Effector memory CD8-positive, alpha-beta T cell (primary cell): Measurements from ENCODE around the gene TSPAN12.
A peak's percentile ranks its signal among the peaks of the same experiment; 100 is the strongest.
"Not testable (repeated sequence)": the region's sequence is repeated elsewhere in the genome, so short reads cannot be mapped to it uniquely, and the experiment has no call there.

ENCODE experiments used
- ATAC-seq: fragments of 150-1000 bp; cut with Tn5 transposase; replicated peaks from 2 replicates; pipeline ENCODE4 v1.10.0; 2021; ENCODE audit warnings: mild to moderate bottlenecking, moderate library complexity
- DNase-seq, 3 experiments: peaks; one replicate each; pipeline ENCODE4 v3.0.0; 2021
- H3K27ac Mint-ChIP-seq, 2 donors: one replicate each; pipeline ENCODE4 v1.8.0; 2022; ENCODE audit warnings: mild to moderate bottlenecking in 2 of 2, mixed read lengths in 2 of 2, moderate library complexity in 2 of 2
- H3K27me3 Mint-ChIP-seq, 2 donors: one replicate each; pipeline ENCODE4 v1.8.0; 2022; ENCODE audit warnings: mixed read lengths in 2 of 2
- H3K36me3 Mint-ChIP-seq: one replicate; pipeline ENCODE4 v1.8.0; 2022; ENCODE audit warnings: mild to moderate bottlenecking, moderate library complexity, mixed read lengths; ENCODE audit not compliant: insufficient read depth
- H3K4me1 Mint-ChIP-seq, 2 donors: one replicate each; pipeline ENCODE4 v1.8.0; 2022; ENCODE audit warnings: low read depth in 2 of 2, mixed read lengths in 2 of 2
- H3K4me3 Mint-ChIP-seq, 2 donors: one replicate each; pipeline ENCODE4 v1.8.0; 2022; ENCODE audit warnings: mild to moderate bottlenecking in 2 of 2, mixed read lengths in 2 of 2, moderate library complexity in 2 of 2
- H3K9me3 Mint-ChIP-seq, 2 donors: one replicate each; pipeline ENCODE4 v1.8.0; 2022; ENCODE audit warnings: mixed read lengths in 2 of 2

The TSPAN12 gene

DNA sequence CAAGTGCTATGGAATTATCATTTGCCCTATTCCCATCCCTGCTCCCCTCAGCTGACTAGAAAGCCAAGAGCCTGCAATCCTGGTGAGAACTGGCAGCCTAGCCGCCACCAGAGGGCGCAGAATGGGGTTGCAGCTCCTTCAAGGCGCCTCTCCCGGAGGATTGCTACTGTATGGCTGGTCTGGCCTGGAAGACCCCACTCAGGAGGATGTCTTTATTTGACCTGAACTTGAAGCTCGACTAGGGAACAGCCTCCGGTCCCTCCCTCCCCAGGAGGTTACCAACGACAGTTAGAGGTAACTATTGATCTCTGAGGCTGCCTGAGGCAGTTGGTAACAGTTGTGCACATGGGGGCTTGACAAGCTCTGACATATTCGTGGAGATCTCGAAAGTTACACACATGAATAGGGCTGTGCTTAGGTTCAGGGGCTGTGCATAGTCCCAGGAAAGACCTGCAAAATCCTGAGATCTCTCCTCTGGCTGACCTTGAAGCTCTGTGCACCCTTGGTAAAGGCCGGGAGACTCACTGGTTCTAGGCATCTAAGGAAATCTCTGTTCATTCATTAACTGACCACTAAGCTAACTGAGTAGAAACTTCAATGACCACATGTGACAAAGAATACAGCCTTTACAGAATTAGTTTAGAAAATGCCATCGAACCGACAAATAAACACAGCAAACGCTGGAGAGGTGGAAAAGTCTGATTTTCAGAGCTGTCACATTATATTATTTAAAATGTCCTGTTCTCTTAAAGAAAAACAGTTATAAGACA is 65.7 kb downstream of the TSPAN12 start:
- ATAC-seq, result peak; percentile 56
- Mint-ChIP-seq H3K36me3 (no peaks in the 10 kb centered on the region), H3K27me3 (peaks cover 6 to 12% of the 10 kb centered on the region in 2 donors), H3K9me3 (no peaks in the 10 kb centered on the region), H3K4me3 (no peak overlapping the region), H3K4me1 (peaks cover 0 to 2% of the 10 kb centered on the region in 2 donors), H3K27ac (no peak overlapping the region)
- peak; percentile 22 to 34 (median 27) for DNase-seq

- Mint-ChIP-seq H3K9me3 (no peaks in the 10 kb centered on the region), H3K4me3 (no peak overlapping the region), H3K36me3 (no peaks in the 10 kb centered on the region), H3K4me1 (no peaks in the 10 kb centered on the region), H3K27me3 (peaks cover 2 to 19% of the 10 kb centered on the region in 2 donors), H3K27ac (no peak overlapping the region)
- ATAC-seq, result no peak
- DNase-seq, result no peak
Observed at GRCh38 chr7:120785095-120785494, 72.8 kb downstream of the TSPAN12 start.

GRCh38 chr7:120783721-120784120 is 74.2 kb downstream of the TSPAN12 start:
- Mint-ChIP-seq H3K36me3 (no peaks in the 10 kb centered on the region), H3K4me1 (no peaks in the 10 kb centered on the region), H3K4me3 (no peak overlapping the region), H3K27ac (no peak overlapping the region), H3K27me3 (peaks cover 0 to 12% of the 10 kb centered on the region in 2 donors), H3K9me3 (no peaks in the 10 kb centered on the region)
- DNase-seq (no peak), ATAC-seq (no peak)

DNA sequence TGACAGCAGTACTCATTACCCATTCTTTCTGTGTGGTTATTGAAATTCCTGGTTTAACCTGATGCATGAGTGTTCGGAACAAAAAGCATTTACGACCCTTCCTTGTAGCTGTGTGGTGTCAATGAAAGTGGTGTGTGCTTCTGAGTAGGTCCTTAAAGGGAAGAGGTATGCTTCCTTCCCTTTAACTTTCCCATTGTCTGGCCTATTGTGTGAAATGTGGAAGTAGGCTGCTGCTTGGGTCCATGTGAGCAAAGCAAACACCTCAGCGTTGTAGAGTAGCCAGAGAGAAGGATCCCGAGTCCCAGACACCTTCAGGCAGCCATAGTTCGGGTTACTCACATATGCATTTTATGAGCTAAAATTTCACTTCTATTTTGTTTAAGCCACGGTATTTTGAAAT is 74.7 kb downstream of the TSPAN12 start:
- ATAC-seq (no peak), DNase-seq (no peak)
- Mint-ChIP-seq H3K27ac (no peak overlapping the region), H3K4me1 (no peaks in the 10 kb centered on the region), H3K36me3 (no peaks in the 10 kb centered on the region), H3K9me3 (no peaks in the 10 kb centered on the region), H3K27me3 (peaks cover 0 to 12% of the 10 kb centered on the region in 2 donors), H3K4me3 (no peak overlapping the region)

DNA sequence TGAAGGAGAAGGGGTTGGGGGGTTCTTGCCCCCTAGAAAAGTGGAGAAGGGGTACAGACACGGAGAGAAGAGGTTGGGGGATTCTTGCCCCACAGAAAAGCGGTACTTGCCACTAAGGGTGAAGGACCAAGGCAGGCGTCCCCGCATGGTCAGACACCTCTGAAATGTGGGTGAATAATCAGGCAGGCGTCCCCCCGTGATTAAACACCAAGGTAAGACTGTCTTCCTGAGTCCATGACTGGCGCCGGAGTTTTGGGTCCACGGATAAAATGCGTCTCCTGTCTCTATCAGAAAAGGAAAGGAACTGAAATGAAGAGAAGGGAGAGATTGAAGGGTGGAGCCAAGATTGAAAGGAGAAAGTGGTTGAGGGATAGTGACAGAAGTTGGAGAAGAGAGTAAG is 76.0 kb downstream of the TSPAN12 start:
- not testable (repeated sequence) for H3K4me1 Mint-ChIP-seq, ATAC-seq, H3K36me3 Mint-ChIP-seq, DNase-seq, H3K27ac Mint-ChIP-seq, H3K9me3 Mint-ChIP-seq, H3K4me3 Mint-ChIP-seq
- H3K27me3 Mint-ChIP-seq, result peaks cover 0 to 12% of the 10 kb centered on the region in 2 donors

- H3K4me3 Mint-ChIP-seq, result no peak overlapping the region
- H3K27me3 Mint-ChIP-seq, result peaks cover 0 to 7% of the 10 kb centered on the region in 2 donors
- DNase-seq (no peak), ATAC-seq (no peak)
- H3K27ac Mint-ChIP-seq, result no peak overlapping the region
- no peaks in the 10 kb centered on the region for H3K9me3 Mint-ChIP-seq
- H3K4me1 Mint-ChIP-seq, result no peaks in the 10 kb centered on the region
- H3K36me3 Mint-ChIP-seq, result no peaks in the 10 kb centered on the region
Observed at GRCh38 chr7:120780938-120781337, 77.0 kb downstream of the TSPAN12 start.

GRCh38 chr7:120780451-120780850 is 77.5 kb downstream of the TSPAN12 start:
- not testable (repeated sequence) for H3K27ac Mint-ChIP-seq, ATAC-seq, H3K4me1 Mint-ChIP-seq, H3K36me3 Mint-ChIP-seq, H3K4me3 Mint-ChIP-seq, H3K9me3 Mint-ChIP-seq, H3K27me3 Mint-ChIP-seq, DNase-seq

DNA sequence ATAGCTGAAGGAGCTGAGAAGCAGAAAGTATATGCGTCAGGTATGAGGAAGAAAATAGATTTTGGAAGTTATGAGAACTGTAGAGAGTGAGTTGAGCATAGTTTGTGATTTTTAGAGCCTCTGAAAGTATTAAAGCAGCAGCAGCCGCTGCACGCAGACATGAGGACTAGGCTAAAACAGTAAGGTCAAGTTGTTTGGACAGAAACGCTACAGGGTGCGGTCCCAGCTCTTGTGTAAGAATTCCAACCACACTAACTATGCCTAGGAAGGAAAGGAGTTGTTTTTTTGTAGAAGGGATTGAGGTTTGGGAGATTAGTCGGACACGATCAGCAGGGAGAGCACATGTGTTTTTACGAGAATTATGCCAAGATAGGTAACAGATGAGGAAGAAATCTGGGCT is 78.9 kb downstream of the TSPAN12 start:
- ATAC-seq, H3K36me3 Mint-ChIP-seq, H3K4me3 Mint-ChIP-seq, H3K9me3 Mint-ChIP-seq, H3K27ac Mint-ChIP-seq, H3K4me1 Mint-ChIP-seq, DNase-seq, H3K27me3 Mint-ChIP-seq: not testable (repeated sequence)

DNA sequence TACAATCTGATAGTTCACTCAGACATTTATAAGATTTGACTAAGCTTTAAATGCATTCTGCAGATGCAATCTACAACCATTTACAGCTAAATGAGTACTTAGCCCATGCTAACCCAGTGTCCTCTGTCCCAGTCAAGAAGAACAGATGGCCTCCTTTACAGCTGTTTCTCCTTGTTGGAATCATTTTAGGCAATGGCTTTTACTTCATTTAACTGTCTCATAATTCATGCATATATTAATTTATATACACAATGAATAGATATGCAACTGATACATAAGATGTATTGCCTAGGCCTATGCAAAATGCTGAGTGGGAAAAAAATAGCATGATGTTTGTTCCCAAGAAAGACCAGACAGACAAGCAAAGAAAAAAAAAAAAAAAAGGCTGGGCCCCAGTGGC is 82.2 kb downstream of the TSPAN12 start:
- no peak for ATAC-seq
- no peaks in the 10 kb centered on the region for H3K4me1 Mint-ChIP-seq
- no peaks in the 10 kb centered on the region for H3K36me3 Mint-ChIP-seq
- H3K4me3 Mint-ChIP-seq, result no peak overlapping the region
- no peak overlapping the region for H3K27ac Mint-ChIP-seq
- H3K27me3 Mint-ChIP-seq, result no peaks in the 10 kb centered on the region
- H3K9me3 Mint-ChIP-seq, result no peaks in the 10 kb centered on the region
- DNase-seq, result no peak

- no peaks in the 10 kb centered on the region for H3K4me1 Mint-ChIP-seq
- no peak for ATAC-seq
- no peaks in the 10 kb centered on the region for H3K9me3 Mint-ChIP-seq
- DNase-seq, result no peak
- H3K36me3 Mint-ChIP-seq, result no peaks in the 10 kb centered on the region
- H3K4me3 Mint-ChIP-seq, result no peak overlapping the region
- no peak overlapping the region for H3K27ac Mint-ChIP-seq
- no peaks in the 10 kb centered on the region for H3K27me3 Mint-ChIP-seq
Observed at GRCh38 chr7:120774481-120774880, 83.5 kb downstream of the TSPAN12 start.

- peaks cover 0 to 6% of the 10 kb centered on the region in 2 donors for H3K27me3 Mint-ChIP-seq
- no peaks in the 10 kb centered on the region for H3K9me3 Mint-ChIP-seq
- ATAC-seq, result no peak
Observed at GRCh38 chr7:120770206-120770605, 87.7 kb downstream of the TSPAN12 start.

DNA sequence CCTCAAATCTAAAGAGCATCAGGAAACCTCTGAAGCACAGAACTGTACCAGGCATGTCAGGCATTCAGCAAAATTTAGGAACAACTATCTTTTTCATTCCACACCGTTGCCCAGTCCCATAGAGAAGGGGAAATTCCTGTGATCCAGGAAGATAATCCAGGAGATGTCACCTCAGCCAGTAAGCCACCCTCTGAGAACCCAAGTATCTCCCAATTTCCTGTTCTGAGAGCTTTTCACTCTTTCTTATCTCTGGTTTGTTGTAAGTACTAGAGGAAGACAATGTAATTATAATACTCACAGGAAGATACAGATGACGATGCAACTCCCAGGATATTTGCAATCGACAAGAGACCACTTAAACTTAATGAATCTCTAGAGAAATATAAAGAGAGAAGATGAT is 97.1 kb downstream of the TSPAN12 start:
- H3K9me3 Mint-ChIP-seq, result no peaks in the 10 kb centered on the region
- no peaks in the 10 kb centered on the region for H3K36me3 Mint-ChIP-seq
- no peak overlapping the region for H3K27ac Mint-ChIP-seq
- no peak overlapping the region for H3K4me3 Mint-ChIP-seq
- no peaks in the 10 kb centered on the region for H3K4me1 Mint-ChIP-seq
- no peak for ATAC-seq
- H3K27me3 Mint-ChIP-seq, result peaks cover 0 to 6% of the 10 kb centered on the region in 2 donors
- DNase-seq, result no peak

More at GRCh38 chr7:120770206-120770605, 87.7 kb downstream of the TSPAN12 start:
- Mint-ChIP-seq H3K36me3 (no peaks in the 10 kb centered on the region), H3K27ac (no peak overlapping the region), H3K4me3 (no peak overlapping the region), H3K4me1 (no peaks in the 10 kb centered on the region)
- DNase-seq, result no peak

GRCh38 chr7:120760050-120760449 is 97.9 kb downstream of the TSPAN12 start:
- DNase-seq (no peak), ATAC-seq (no peak)
- no peak overlapping the region for H3K4me3 Mint-ChIP-seq
- no peaks in the 10 kb centered on the region for H3K9me3 Mint-ChIP-seq
- H3K36me3 Mint-ChIP-seq, result no peaks in the 10 kb centered on the region
- no peak overlapping the region for H3K27ac Mint-ChIP-seq
- H3K27me3 Mint-ChIP-seq, result no peaks in the 10 kb centered on the region
- H3K4me1 Mint-ChIP-seq, result no peaks in the 10 kb centered on the region

GRCh38 chr7:120743128-120743527 is 114.8 kb downstream of the TSPAN12 start:
- Mint-ChIP-seq H3K27me3 (no peaks in the 10 kb centered on the region), H3K4me1 (no peaks in the 10 kb centered on the region), H3K4me3 (no peak overlapping the region), H3K27ac (no peak overlapping the region), H3K36me3 (no peaks in the 10 kb centered on the region), H3K9me3 (no peaks in the 10 kb centered on the region)
- ATAC-seq (no peak), DNase-seq (no peak)
